ENCODE measurements around the gene CPA5. TPM values are rescaled to one million over a fixed set of nuclear protein-coding genes. Genes with fewer than 3 reads are reported as not detected.

Gene CPA5
- total RNA-seq, 1 donor from 2014 or later = not detected

DNA sequence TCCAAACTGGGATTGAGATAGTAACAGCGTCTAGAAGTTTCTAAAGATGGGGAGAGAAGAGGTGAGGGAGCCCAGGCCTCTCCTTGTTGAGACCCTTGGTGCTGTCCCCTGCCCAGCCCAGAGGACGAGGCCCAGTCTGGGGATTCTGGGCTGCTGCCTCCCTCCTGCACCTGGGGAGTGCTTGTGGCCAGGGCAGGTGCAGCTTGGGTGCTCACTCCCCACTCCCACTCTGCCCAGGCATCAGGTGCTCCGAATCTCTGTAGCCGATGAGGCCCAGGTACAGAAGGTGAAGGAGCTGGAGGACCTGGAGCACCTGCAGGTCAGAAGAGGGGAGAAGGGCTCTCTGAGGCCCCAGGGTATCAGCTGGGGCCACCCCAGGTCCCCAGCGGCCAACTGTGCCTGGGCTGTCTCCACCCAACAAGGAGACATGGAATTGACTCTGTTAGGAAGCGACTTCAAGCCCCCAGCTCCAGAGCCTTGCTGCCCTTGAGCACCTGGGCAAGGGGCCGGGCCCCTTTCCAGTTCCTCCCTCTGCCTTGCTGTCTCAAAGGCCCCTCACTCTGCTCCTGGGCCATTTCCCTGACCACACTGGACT lies 36.3 kb downstream of the CPA5 start:
- Histone ChIP-seq H3K27me3 (ENCODE audit: control insufficient read depth, insufficient read depth, low read length) (no peaks in the 10 kb centered on the region), H3K36me3 (ENCODE audit: control insufficient read depth, insufficient read depth, low read length) (no peaks in the 10 kb centered on the region), H3K4me3 (ENCODE audit: low read depth, low read length) (no peak overlapping the region)
- DNase-seq (ENCODE audit: low read depth) = no peak
- TF ChIP-seq, protein P1, sequence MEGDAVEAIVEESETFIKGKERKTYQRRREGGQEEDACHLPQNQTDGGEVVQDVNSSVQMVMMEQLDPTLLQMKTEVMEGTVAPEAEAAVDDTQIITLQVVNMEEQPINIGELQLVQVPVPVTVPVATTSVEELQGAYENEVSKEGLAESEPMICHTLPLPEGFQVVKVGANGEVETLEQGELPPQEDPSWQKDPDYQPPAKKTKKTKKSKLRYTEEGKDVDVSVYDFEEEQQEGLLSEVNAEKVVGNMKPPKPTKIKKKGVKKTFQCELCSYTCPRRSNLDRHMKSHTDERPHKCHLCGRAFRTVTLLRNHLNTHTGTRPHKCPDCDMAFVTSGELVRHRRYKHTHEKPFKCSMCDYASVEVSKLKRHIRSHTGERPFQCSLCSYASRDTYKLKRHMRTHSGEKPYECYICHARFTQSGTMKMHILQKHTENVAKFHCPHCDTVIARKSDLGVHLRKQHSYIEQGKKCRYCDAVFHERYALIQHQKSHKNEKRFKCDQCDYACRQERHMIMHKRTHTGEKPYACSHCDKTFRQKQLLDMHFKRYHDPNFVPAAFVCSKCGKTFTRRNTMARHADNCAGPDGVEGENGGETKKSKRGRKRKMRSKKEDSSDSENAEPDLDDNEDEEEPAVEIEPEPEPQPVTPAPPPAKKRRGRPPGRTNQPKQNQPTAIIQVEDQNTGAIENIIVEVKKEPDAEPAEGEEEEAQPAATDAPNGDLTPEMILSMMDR (IDR thresholded peaks at IDR 0.05; ENCODE audit: insufficient read depth, low read length, severe bottlenecking) = no peak
- FAIRE-seq = no peak

DNA sequence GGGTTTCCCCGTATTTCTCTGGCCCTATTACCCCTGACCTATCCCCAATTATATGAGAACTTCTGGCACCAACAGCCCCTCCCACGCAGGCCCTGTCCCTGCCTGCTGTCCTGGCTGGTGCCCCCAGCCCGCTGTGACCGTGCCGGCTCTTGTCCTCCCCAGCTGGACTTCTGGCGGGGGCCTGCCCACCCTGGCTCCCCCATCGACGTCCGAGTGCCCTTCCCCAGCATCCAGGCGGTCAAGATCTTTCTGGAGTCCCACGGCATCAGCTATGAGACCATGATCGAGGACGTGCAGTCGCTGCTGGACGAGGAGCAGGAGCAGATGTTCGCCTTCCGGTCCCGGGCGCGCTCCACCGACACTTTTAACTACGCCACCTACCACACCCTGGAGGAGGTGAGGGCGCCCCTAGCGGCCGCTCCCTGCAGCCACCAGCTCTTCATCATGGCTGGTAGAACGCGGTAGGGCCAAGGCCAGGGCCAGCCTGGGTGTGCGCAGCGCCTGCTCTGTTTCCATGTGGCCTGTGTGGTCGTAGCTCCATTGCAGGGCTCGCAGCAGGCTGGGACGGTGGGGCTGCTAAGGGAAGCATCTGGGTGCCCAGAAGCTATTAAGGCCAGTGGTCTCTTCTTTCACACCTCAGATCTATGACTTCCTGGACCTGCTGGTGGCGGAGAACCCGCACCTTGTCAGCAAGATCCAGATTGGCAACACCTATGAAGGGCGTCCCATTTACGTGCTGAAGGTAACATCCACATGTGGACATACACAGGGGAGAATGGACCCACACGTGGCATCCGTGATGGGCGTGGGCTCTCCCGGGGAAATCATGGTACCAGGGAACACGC lies 37.1 kb downstream of the CPA5 start:
- H3K4me3 ChIP-seq (ENCODE audit: low read depth, low read length) = no peak overlapping the region
- FAIRE-seq (peak; percentile 64), DNase-seq (ENCODE audit: low read depth) (no peak)
- H3K36me3 ChIP-seq (ENCODE audit: control insufficient read depth, insufficient read depth, low read length) = no peaks in the 10 kb centered on the region
- TF ChIP-seq, protein P1 (IDR thresholded peaks at IDR 0.05; ENCODE audit: insufficient read depth, low read length, severe bottlenecking) = no peak
- H3K27me3 ChIP-seq (ENCODE audit: control insufficient read depth, insufficient read depth, low read length) = no peaks in the 10 kb centered on the region

DNA sequence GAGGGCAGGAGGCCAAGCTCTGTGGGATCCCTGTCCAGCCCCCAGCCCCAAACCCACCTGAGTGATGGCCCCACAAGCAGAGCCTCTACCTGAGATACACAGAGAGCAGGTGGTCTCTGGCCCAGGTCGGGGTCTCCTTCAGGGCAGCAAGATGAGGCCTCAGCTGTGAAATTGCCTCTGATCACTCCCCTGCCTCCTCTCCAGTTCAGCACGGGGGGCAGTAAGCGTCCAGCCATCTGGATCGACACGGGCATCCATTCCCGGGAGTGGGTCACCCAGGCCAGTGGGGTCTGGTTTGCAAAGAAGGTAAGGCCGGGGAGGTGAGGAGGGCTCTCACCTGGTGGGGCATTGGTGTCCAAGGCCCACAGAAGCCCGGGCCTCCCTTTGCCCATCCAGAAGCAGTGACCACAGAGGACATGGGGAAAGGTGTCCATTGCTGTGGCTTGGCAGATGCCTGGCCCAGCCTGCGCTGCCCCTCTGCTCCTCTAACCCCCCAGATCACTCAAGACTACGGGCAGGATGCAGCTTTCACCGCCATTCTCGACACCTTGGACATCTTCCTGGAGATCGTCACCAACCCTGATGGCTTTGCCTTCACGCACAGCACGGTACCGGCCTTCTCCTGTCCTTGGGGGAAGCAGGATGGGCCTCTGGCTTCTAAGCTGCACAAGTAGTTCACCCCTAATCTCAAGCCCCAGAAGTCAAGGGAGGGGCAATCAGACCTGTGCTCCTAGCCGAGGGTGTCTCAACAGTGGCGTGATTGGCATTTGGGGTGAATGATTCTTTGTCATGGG lies 38.8 kb downstream of the CPA5 start:
- DNase-seq (ENCODE audit: low read depth) = no peak
- TF ChIP-seq, protein P1 (IDR thresholded peaks at IDR 0.05; ENCODE audit: insufficient read depth, low read length, severe bottlenecking) = no peak
- FAIRE-seq = no peak
- no peaks in the 10 kb centered on the region for H3K27me3 ChIP-seq (ENCODE audit: control insufficient read depth, insufficient read depth, low read length)
- H3K4me3 ChIP-seq (ENCODE audit: low read depth, low read length) = no peak overlapping the region
- no peaks in the 10 kb centered on the region for H3K36me3 ChIP-seq (ENCODE audit: control insufficient read depth, insufficient read depth, low read length)

DNA sequence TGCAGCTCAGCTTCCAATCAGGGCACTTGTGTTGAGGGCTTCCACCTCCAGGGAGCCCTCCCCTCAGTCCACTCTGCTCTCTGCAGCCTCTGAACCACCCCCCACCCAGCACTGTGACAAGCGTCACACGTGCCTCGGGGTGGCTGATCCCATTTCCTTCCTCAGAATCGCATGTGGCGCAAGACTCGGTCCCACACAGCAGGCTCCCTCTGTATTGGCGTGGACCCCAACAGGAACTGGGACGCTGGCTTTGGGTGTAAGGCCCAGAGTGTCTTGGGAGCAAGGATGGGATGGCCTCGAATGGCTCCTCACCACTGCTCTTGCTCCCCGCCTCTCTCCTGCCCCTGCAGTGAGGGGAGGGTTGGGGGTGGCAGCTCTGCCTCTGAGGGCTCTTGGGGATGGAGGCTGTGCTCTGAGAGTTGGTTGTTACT lies 39.8 kb downstream of the CPA5 start:
- no peaks in the 10 kb centered on the region for H3K27me3 ChIP-seq (ENCODE audit: control insufficient read depth, insufficient read depth, low read length)
- no peak overlapping the region for H3K4me3 ChIP-seq (ENCODE audit: low read depth, low read length)
- FAIRE-seq = no peak
- no peak for DNase-seq (ENCODE audit: low read depth)
- no peaks in the 10 kb centered on the region for H3K36me3 ChIP-seq (ENCODE audit: control insufficient read depth, insufficient read depth, low read length)
- TF ChIP-seq, protein P1 (IDR thresholded peaks at IDR 0.05; ENCODE audit: insufficient read depth, low read length, severe bottlenecking) = no peak

DNA sequence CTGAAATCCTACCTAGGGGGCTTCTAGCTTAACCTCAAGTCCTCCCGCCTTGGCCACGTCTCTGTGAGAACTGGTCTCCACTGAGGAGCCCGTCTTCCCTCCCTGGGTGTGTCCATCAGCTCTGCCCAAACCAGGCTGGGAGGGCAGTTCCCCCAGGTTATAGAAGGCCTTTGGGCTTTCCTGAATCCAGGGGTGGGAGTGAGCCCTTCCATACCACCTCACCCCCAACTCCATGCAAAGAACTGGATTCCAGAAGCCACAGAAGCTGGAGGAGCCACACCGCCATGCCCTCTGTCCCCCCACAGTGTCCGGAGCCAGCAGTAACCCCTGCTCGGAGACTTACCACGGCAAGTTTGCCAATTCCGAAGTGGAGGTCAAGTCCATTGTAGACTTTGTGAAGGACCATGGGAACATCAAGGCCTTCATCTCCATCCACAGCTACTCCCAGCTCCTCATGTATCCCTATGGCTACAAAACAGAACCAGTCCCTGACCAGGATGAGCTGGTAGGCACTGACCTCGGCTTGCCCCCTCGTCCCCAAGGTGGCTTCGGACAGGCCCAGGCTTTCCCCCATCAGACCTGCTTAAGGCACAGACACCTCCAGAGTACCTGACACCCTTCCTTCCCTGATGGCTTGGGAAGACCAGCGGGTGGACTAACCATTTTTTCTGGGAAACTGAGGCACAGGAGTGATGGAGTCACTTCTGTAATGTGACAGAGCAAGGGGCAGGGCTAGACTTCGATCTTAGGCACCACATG lies 40.4 kb downstream of the CPA5 start:
- FAIRE-seq (peak; percentile 55), DNase-seq (ENCODE audit: low read depth) (no peak)

More for the DNA sequence above, 40.4 kb downstream of the CPA5 start:
- H3K4me3 ChIP-seq (ENCODE audit: low read depth, low read length) = no peak overlapping the region
- TF ChIP-seq, protein P1 (IDR thresholded peaks at IDR 0.05; ENCODE audit: insufficient read depth, low read length, severe bottlenecking) = no peak
- no peaks in the 10 kb centered on the region for H3K36me3 ChIP-seq (ENCODE audit: control insufficient read depth, insufficient read depth, low read length)
- no peaks in the 10 kb centered on the region for H3K27me3 ChIP-seq (ENCODE audit: control insufficient read depth, insufficient read depth, low read length)

All from bronchial epithelial cell (primary cell).